G401 (cell line): Measurements from ENCODE around the gene FAM120A. TPM values are rescaled to one million over a fixed set of nuclear protein-coding genes. Genes with fewer than 3 reads are reported as not detected.
"Not testable (repeated sequence)": the region's sequence is repeated elsewhere in the genome, so short reads cannot be mapped to it uniquely, and the experiment has no call there.

Experiments used
- DNase-seq: peaks from one replicate; pipeline ENCODE4 v3.0.0-alpha.2; 2015; ENCODE audit warnings: low spot score
- in situ Hi-C: cut with HindIII; loops from 2 replicates; pipeline ENCODE4 v1.10.0; 2016; ENCODE audit warnings: low sequenced_read_pairs, mixed read lengths
- total RNA-seq: library from RNA; depleted of rRNA; stranded (reverse); fragments of >200 nt; shearing (Covaris generic); gene quantifications from 2 replicates; pipeline ENCODE4 v1.2.3, GENCODE V29; 2014

Gene FAM120A
- total RNA-seq, 1 experiment from 2014 or later, result 37.6 TPM

DNA sequence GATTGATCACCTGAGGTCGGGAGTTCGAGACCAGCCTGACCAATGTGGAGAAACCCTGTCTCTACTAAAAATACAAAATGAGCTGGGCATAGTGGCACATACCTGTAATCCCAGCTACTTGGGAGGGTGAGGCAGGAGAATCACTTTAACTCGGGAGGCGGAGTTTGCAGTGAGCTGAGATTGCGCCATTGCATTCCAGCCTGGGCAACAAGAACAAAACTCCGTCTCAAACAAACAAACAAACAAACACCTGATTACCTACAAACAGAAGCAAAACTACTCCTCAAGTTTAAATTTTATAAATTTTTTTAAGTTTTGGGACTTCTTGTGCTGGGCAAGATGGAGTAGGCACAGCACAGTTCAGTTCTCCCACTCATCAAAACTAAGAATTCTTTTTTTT is 12.2 kb upstream of the FAM120A start:
- DNase-seq, in situ Hi-C loops: not testable (repeated sequence)

DNA sequence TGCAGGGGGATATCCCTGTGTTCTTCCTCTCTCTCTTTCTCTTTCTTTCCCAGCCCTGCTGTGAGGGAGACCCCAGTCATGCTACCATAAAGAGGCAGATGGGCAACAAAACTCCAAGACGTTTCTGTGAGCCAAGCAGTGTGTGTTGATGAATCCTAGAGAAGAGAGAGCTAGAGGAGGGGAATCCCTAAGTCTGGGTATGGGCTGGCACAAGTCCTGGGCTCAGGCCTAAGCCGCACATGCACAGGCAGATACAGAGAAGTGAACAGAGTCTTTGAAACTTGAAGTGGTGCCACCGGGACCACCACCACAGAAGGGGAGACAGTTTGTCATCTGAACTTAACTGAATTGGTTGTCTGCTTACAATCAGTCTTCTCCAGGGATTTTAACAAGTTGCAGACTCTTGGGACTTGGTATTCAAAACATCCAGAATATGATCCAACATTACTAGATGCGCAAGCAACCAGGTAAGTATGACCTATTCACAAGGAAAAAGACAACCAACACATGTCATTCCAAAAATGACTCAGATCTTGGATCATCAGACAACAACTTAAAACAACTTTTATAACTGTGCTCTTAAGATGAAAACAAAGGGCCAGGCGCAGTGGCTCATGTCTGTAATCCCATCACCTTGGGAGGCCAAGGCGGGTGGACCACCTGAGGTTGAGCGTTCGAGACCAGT is 10.4 kb upstream of the FAM120A start:
- in situ Hi-C loops, result no loop called here
- no peak for DNase-seq

DNA sequence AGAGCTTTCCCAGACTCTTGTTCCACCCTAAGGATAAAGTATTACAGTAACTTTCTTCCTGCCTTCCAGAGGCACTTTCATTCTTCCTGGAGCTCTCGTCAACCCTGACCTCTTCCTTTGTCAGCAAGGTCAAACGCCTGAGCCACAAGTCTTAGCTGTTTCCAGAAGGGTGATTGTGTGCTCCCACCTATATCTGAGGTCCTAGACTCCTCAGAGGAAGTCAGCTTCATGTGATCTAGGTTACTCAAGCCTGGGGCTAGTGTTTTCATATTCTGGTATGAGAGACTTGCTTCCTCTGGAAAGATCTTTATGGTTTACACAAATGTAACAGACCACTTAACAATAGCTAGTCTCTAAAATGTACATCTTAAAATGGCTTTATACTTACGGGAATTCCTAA is 5.4 kb upstream of the FAM120A start:
- in situ Hi-C loops, result no loop called here
- no peak for DNase-seq

DNA sequence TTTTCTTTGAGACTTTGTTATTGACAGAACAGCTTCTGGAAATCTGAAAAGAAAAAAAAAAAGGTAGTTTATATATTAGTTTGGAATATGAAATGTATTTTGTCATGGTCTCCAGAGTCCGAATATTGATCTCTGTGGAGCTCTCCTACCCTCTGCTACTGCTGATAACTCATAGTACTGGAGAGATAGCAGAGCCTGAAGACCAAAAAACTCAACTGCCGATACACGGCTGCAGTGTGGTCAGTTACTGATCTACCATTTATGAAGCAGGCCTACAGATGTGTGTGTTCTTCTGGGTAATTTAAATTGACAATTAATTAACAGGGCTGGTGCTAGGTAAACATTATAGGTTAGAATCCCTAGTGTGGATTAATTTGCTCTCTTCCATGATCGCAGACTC is 3.8 kb upstream of the FAM120A start:
- in situ Hi-C loops, result no loop called here
- no peak for DNase-seq

DNA sequence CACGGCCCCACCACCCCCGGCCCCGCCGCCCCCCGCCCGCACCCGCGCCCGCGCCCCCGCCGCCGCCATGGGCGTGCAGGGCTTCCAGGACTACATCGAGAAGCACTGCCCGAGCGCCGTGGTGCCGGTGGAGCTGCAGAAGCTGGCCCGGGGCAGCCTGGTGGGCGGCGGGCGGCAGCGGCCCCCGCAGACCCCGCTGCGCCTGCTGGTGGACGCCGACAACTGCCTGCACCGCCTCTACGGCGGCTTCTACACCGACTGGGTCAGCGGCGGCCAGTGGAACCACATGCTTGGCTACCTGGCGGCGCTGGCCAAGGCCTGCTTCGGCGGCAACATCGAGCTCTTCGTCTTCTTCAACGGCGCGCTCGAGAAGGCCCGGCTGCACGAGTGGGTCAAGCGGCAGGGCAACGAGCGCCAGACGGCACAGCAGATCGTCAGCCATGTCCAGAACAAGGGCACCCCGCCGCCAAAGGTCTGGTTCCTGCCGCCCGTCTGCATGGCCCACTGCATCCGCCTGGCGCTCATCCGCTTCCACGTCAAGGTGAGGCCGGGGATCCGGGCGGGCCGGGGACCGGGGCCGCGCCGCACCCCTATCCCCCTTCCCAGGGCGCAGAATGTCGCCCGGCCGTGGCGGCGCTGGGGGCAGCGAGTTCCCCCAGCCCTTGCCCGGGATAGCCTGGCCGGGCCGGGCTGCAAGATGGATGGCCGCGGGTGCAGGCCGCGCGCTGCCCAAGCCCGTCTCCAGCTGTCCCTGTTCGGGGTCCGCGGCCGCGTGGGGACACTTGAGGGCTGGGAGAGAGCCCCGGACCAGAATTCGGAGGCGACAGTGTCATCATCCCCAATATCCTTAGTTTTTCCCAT is 594 bp downstream of the FAM120A start:
- DNase-seq, result peak; percentile 66
- in situ Hi-C loops, result no loop called here

DNA sequence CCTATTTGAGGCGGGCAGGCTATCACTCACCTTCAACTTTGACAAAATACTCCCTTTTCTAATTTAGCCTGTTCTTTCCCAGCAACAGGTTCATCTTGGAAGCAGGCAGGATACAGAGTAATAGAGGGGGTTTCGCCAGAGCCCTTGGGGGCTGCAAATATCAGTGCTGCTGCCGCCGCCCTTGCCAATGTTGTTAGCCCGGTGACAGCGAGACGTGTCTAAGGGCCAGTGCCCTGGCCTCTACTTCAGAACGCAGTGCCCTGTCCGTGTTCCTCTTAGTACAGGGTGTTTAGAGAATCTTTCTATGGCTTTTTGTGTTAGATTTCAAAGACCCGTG is 1.2 kb downstream of the FAM120A start:
- DNase-seq, result no peak
- in situ Hi-C loops, result no loop called here

DNA sequence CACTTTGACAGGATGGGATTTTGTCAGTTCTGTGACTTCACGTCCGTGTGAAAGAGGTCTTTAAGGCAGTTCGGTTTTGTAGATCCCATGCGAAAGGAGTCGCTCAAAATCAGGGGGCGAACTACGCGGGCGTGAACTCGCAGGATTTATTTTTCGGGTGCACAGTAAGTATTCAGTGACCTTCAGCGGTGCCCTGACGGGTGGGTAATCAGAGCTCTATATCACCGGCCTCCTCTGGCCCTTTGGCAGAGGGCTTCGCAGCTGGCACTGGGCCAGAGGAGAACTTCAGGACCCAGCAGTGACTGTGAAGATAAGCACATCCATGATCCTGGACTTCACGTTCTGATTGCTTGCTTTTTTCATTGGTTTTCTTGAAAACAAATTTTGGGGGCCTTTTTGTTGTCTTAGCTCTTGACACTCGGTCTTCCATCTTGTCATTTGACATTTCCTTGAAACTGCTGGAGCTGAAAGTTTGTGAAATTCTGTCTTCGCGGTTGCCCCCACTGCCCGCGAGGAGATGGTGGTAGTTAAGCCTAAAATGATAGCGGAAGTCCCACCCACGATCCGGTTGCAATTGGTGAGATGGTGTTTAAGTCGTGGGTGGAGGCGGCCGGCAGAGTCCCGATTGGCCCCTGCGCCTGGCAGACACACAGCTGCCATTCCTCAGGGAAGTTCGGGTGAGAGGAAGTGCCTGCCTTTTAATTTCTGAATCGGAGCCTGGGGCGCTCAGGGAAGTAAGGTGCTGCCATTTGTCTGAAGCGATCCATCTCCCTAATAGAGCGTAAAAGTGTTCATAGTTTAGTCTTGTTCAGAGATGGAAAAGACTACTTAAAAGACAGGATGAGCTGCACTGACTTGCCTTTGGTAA is 1.8 kb downstream of the FAM120A start, which contains the start of gene FAM120AOS:
TSS of gene FAM120AOS (minus strand) at position 535 of the 868 bp plus-strand sequence. CDS start 872 bp downstream, outside the sequence.
- in situ Hi-C loops, result no loop called here
- peak; percentile 98 for DNase-seq

DNA sequence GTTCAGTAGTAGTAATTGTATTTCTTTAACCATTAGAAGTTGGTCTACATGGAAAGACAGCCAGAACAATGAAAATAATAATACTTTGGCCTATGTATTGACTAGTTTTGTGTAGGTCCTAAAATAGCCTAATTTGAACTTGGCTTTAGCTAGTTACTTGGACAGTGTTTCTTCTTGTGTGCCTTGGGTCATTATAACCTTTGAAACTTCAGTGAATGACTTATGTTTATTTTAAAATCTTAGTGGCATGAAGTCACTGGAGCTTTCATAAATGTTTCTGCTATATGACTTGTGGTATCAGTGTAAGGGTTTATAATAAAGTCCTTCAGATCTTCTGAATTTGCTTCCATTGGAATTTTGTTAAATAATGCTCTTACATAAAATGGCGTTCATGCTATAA is 4.5 kb downstream of the FAM120A start:
- in situ Hi-C loops, result no loop called here
- DNase-seq, result no peak

DNA sequence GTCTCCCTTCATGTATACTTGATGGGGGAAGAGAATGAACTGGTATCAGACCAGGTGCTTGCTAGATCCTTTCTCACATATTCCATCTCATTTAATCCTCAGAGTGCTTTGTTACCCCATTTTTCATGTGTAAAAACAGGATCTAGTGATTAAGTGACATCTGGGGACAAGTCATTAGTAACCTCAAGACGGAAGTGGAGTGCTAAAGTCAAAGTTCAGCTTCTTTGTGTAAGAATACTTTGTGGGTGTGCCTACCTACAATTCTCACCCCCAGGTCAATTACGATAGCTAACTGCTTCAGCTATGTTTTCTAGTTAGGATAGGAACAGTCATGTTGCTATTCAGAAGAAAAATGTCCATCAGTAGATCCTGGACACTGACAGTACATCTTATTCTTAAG is 5.0 kb downstream of the FAM120A start:
- in situ Hi-C loops, result no loop called here
- no peak for DNase-seq

DNA sequence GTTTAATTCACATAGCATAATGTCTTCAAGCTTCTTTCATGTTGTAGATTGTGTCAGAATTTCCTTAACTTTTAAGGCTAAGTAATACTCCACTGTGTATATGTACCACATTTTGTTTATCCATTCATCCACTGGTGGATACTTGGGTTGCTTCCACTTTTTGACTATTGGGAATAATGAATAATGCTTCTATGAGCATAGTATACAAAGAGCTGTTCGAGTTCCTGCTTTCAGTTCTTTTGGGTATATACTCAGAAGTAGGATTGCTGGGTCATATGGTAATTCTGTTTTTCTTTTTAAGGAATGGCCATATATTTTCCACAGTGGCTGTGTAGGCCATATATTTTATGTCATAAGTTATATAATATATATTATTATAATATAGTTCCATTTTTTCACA is 5.5 kb downstream of the FAM120A start:
- DNase-seq, result no peak
- in situ Hi-C loops, result no loop called here

DNA sequence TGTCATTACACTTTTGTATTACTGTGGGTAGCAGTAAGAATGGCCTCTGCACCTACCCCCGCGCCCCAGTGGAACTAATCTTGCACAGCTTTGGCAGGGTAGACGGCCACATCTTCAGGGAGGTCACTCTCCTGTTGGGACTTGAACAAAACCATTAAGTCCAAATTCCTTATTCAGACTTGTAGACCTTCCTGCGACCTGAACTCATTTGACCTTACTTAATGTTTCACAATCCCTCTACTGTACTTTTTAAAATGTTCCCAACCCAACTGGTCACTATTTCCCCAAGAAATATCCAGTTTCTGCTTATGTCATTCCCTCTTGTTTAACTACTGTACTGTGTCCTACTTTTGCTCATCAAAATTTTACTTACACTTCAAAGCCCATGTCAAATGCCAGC is 7.2 kb downstream of the FAM120A start:
- in situ Hi-C loops, result no loop called here
- no peak for DNase-seq

DNA sequence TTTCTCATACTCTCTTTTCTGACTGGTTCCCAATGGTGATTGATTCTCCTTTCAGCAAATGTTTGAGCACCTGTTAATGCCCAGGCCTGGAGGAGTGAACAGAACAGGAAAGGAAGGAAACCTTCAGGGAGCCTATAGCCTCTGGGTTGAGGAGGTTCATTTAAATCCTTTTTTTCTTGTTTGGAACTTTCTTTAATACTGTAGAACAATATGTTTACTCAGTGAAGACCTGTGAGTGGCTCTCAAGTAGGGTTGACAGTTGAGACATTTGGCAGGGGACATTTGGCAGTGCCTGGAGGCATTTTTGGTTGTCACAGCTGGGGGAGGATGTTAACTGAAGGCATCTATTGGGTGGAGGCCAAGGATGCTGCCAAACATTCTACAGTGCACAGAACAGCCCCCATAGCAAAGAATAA is 8.0 kb downstream of the FAM120A start:
- DNase-seq, result no peak
- in situ Hi-C loops, result no loop called here

DNA sequence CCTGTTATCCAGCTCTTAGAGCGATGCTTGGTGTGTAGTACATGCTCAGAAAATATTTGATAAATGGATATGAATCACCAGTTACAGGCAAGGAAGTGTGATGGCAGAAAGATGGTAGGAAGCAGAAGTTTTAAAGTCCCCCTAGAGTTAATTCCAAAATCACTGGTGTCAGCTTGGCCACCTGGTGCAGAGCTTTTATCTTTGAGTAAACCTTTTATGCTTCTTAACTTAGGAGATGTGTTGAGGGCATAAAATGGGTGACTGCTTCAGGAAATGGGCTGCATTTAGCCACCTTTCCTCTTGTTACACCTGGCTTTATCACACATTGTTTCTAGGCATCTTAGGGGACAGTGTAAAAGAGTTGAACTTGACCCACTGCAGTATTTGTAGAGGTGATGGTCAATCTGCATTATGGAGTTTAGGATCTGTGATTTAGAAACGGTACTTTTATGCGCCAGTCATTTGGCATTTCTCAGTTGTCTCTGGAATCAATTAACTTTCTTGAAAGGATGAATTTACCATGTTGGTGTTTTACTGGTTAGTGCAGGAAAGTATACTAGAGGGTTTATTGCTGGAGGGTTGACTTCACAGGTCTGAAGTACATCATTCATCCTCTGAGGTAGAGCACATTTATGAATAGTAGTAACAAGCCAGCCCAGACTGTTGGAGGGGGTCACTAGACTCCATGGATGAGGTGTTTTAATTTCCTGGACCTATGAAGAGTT is 9.4 kb downstream of the FAM120A start:
- DNase-seq, result no peak
- in situ Hi-C loops, result no loop called here

DNA sequence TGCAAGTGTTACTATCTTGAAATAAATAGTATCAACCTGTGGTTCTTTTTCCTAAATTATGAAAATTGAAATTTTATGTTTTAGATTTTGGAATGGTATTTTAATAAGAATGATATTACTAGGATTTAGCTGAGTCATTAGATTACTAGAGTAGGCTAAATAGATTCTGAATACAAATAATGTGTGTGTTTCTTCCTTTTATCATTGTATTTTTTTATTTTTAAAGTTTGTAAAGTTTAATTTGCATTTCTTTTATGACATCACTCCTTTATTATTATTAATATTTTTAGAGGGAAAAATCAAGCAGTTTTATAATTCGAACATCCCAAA is 9.9 kb downstream of the FAM120A start:
- in situ Hi-C loops, result no loop called here
- no peak for DNase-seq

DNA sequence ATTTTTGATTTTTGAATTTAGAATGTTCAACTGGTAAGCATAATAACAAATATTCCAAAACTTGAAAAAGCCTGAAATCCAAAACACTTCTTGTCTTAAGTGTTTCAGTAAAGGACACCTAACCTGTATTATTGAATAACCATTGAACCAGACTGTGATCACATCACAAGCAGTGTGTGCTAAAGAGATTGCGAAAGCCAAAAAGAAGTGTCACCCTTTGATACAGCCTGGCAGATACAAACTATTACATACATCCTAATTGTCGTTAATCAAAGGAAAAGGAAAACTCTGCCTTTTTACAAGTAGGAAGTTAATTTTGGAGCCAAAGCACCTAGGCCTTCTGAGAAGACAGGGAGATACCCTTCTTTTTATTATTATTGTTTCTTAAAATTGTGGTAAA is 10.3 kb downstream of the FAM120A start:
- no peak for DNase-seq
- in situ Hi-C loops, result no loop called here

DNA sequence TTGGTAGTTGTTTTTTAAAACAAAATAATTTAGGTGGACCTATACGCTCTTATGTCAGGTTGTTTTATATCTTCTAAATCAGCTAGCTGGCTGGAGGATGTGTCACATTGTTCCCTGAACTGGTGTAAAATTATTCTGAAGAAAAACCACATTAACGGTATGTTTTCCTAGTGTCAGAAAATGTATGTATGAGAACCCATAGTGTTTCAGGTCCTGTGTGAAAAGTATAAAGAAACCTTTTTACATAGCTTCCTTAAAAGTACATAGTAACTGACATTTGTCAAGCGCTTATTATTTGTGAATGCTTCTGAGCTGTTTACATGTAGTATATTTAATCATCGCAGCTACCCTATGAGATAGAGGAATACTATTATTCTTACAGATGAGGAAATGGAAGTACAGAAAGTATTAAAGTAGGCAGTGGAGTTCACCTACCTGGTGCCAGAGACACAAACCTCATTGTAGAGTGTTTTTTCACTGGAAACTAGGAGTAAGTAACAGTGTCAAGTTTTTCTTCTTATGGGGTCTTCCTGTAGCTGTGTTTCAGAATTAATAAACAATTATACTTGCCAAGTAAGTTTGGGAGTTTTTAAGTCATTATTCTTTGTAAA is 12.3 kb downstream of the FAM120A start:
- in situ Hi-C loops, result no loop called here

DNA sequence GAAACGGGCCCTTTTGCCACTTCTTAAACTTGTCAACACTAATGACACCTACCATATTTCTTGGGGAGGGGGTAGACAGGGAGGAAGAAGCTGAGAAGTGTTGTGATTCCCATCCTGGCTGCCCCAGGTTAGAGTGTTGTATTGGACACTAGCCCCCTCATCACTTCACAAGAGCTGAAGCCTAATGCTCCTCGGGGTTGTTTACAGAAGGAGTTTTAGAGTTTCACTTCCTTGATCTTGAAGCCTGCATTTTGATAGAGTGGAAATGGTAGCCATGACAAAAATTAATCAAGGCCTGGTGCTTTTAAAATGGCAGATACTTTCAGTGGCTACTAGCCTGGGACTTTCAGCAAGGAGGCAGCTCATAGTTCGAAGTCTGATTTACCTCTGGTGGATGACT is 12.9 kb downstream of the FAM120A start:
- in situ Hi-C loops, result no loop called here
- DNase-seq, result no peak

More for the DNA sequence above, 12.3 kb downstream of the FAM120A start:
- no peak for DNase-seq

DNA sequence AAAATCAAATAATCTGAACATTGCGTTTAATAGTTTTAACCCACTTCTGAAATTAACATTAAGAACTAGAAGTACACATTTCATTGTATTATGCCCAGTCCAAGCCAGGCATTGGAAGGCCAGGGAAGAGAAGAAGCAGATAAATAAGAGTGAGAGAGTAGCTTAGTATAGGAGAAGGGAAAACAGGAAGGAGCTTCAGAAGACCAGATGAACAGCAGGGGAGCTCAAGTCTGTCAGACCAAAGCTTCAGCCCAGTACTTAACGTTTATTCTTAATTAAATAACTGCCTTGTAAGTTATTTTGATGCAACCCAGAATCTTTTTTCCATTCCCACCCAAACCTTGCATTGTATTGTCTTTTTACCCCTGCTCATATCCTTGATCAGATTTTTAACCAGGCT is 13.4 kb downstream of the FAM120A start:
- in situ Hi-C loops, result no loop called here
- no peak for DNase-seq

DNA sequence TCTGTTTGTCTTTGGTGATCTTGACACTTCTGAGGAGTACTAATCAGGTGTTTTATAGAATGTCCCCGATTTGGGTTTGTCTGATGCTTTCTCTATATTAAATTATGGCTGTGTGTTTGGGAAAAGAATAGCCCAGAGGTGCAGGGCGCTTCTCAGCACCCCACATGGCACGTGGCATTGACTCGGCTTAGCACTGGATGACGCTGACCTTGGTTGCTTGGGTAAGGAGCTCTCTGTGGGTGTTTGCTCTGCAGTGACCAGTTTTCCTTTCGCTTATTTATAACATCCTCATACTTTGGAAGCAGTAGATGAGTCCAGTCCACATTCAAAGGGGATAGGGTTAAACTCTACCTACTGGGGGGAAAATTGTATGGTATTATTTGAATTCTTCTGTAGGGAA is 14.4 kb downstream of the FAM120A start:
- DNase-seq, result no peak
- in situ Hi-C loops, result no loop called here
